Body of pancreas (tissue), 4 donors: Measurements from ENCODE around the gene LHX3. TPM values are rescaled to one million over a fixed set of nuclear protein-coding genes. Genes with fewer than 3 reads are reported as not detected.
A peak's percentile ranks its signal among the peaks of the same experiment; 100 is the strongest.

Experiments used
- ATAC-seq: fragments of 150-250 bp; one replicate; pipeline ENCODE4 v1.9.1; 2016
- DNase-seq, 4 donors: peaks; one replicate each; pipeline ENCODE4 v3.0.0-alpha.2; 2019
- H3K27ac ChIP-seq, 4 donors: fragments of 200-600 bp; sonication (generic); 1 replicate in 3 of 4; 2 replicates in 1 of 4; pipeline versions ENCODE4 v1.5.1 to v1.6.1; 2016 to 2019; ENCODE audit warnings: mild to moderate bottlenecking in 1 of 4, mixed read lengths in 1 of 4, moderate library complexity in 1 of 4
- H3K27me3 ChIP-seq, 2 donors: fragments of 200-600 bp; sonication (generic); one replicate each; pipeline ENCODE4 v1.6.0; 2016; ENCODE audit warnings: mild to moderate bottlenecking in 1 of 2
- H3K36me3 ChIP-seq, 2 donors: fragments of 200-600 bp; sonication (generic); replicated peaks in 1 of 2; 2 replicates each; pipeline ENCODE4 v1.5.1; 2016; ENCODE audit warnings: low read depth in 2 of 2; ENCODE audit not compliant: insufficient read depth in 1 of 2
- H3K4me1 ChIP-seq: fragments of 200-600 bp; sonication (generic); one replicate; pipeline ENCODE4 v1.6.0; 2016
- H3K4me3 ChIP-seq, 2 donors: fragments of 200-600 bp; sonication (generic); 1 replicate in 1 of 2; 2 replicates in 1 of 2; pipeline ENCODE4 v1.5.1; 2016 to 2019
- H3K9me3 ChIP-seq, 3 donors: fragments of 200-600 bp; sonication (generic); 1 replicate in 2 of 3; 2 replicates in 1 of 3; pipeline ENCODE4 v1.5.1; 2016
- POLR2A ChIP-seq, 3 donors: fragments of 450-650 bp; IDR thresholded peaks; one replicate each; pipeline ENCODE4 v1.6.1; 2016; ENCODE audit warnings: antibody characterized with exemption in 3 of 3, mild to moderate bottlenecking in 2 of 3
- WGBS, 2 donors: methylation state at CpG; one replicate each; pipeline ENCODE4 v1.1.5; 2017; 5-methylcytosine and 5-hydroxymethylcytosine counted together
- intact Hi-C: fragments of 100-400 bp; cut with DNase I; formaldehyde crosslinking; loops from one replicate; pipeline ENCODE4 v1.15.1; 2023
- total RNA-seq, 2 donors: library from RNA; depleted of rRNA; stranded (reverse); fragments of >200 nt; gene quantifications; one replicate each; pipeline ENCODE4 v1.1.0, GENCODE V29; 2016
- TF ChIP-seq, protein P1 (sequence below), 7 experiments: fragments of 450-650 bp in 4 of 7; fragments of 200-600 bp in 3 of 7; sonication (generic) in 3 of 7; IDR thresholded peaks; one replicate each; pipeline ENCODE4 v1.5.1; 2016 to 2019; ENCODE audit warnings: antibody characterized with exemption in 7 of 7

LHX3 gene
- total RNA-seq, 2 donors from 2014 or later: not detected

- H3K4me3 ChIP-seq: no peak overlapping the region
- WGBS, 2 donors: 58 to 68% methylated on average over 5 to 6 of the region's 6 CpGs
- H3K36me3 ChIP-seq: no peaks in the 10 kb centered on the region
- H3K9me3 ChIP-seq: no peaks in the 10 kb centered on the region
- H3K27ac ChIP-seq: no peak overlapping the region
- no peak for ATAC-seq
- H3K27me3 ChIP-seq: no peaks in the 10 kb centered on the region
- DNase-seq: no peak
- H3K4me1 ChIP-seq: peaks cover 86% of the 10 kb centered on the region
- TF ChIP-seq POLR2A (IDR thresholded peaks at IDR 0.05): no peak
- TF ChIP-seq, protein P1, sequence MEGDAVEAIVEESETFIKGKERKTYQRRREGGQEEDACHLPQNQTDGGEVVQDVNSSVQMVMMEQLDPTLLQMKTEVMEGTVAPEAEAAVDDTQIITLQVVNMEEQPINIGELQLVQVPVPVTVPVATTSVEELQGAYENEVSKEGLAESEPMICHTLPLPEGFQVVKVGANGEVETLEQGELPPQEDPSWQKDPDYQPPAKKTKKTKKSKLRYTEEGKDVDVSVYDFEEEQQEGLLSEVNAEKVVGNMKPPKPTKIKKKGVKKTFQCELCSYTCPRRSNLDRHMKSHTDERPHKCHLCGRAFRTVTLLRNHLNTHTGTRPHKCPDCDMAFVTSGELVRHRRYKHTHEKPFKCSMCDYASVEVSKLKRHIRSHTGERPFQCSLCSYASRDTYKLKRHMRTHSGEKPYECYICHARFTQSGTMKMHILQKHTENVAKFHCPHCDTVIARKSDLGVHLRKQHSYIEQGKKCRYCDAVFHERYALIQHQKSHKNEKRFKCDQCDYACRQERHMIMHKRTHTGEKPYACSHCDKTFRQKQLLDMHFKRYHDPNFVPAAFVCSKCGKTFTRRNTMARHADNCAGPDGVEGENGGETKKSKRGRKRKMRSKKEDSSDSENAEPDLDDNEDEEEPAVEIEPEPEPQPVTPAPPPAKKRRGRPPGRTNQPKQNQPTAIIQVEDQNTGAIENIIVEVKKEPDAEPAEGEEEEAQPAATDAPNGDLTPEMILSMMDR (IDR thresholded peaks at IDR 0.05): peak in 1 of 7 experiments; percentile 10
- intact Hi-C loops: no loop called here
Measured at GRCh38 chr9:136242918-136243525, 38.1 kb upstream of the LHX3 start.

DNA sequence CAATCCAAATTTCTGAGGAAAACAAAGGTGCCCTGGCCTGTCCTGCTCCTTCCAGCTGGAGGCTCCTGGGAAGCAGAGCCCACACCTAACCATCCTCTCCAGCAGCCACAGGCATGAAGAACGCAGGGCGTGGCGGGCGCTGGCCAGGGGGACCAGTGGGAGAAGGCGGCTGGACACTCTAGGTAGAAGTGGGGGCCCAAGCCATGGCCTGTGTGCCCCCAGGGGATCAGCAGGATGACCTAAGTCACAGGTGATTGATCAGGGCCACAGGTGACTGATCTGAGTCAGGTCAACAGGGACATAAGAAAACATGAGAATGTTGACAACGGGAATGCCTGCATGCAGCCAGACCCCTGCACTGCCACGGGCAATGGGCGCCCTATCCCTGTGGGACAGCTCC lies 37.3 kb upstream of the LHX3 start:
- Histone ChIP-seq H3K27ac (no peak overlapping the region), H3K4me3 (no peak overlapping the region), H3K4me1 (peaks cover 84% of the 10 kb centered on the region), H3K36me3 (no peaks in the 10 kb centered on the region), H3K9me3 (no peaks in the 10 kb centered on the region), H3K27me3 (no peaks in the 10 kb centered on the region)
- 89 to 92% methylated on average over 8 of the region's 8 CpGs for WGBS, 2 donors
- intact Hi-C loops: no loop called here
- TF ChIP-seq, protein P1 (IDR thresholded peaks at IDR 0.05): no peak
- TF ChIP-seq POLR2A (IDR thresholded peaks at IDR 0.05): no peak
- no peak for DNase-seq
- no peak for ATAC-seq

- Histone ChIP-seq H3K4me1 (peaks cover 81% of the 10 kb centered on the region), H3K27ac (no peak overlapping the region), H3K27me3 (no peaks in the 10 kb centered on the region), H3K36me3 (no peaks in the 10 kb centered on the region), H3K9me3 (no peaks in the 10 kb centered on the region), H3K4me3 (no peak overlapping the region)
- intact Hi-C loops: no loop called here
- ATAC-seq: no peak
- TF ChIP-seq POLR2A (IDR thresholded peaks at IDR 0.05): no peak
- TF ChIP-seq, protein P1 (IDR thresholded peaks at IDR 0.05): no peak
- 79 to 85% methylated on average over 12 to 13 of the region's 13 CpGs for WGBS, 2 donors
- DNase-seq: no peak
Measured at GRCh38 chr9:136241542-136241941, 36.6 kb upstream of the LHX3 start.

GRCh38 chr9:136240941-136241340 lies 36.0 kb upstream of the LHX3 start:
- ATAC-seq: no peak
- no peak overlapping the region for H3K4me3 ChIP-seq
- TF ChIP-seq, protein P1 (IDR thresholded peaks at IDR 0.05): no peak
- TF ChIP-seq POLR2A (IDR thresholded peaks at IDR 0.05): no peak
- 82 to 87% methylated on average over 18 to 20 of the region's 20 CpGs for WGBS, 2 donors
- no peaks in the 10 kb centered on the region for H3K36me3 ChIP-seq
- no peaks in the 10 kb centered on the region for H3K9me3 ChIP-seq
- DNase-seq: no peak
- no peak overlapping the region for H3K27ac ChIP-seq
- H3K4me1 ChIP-seq: peaks cover 75% of the 10 kb centered on the region
- intact Hi-C loops: no loop called here
- H3K27me3 ChIP-seq: no peaks in the 10 kb centered on the region

DNA sequence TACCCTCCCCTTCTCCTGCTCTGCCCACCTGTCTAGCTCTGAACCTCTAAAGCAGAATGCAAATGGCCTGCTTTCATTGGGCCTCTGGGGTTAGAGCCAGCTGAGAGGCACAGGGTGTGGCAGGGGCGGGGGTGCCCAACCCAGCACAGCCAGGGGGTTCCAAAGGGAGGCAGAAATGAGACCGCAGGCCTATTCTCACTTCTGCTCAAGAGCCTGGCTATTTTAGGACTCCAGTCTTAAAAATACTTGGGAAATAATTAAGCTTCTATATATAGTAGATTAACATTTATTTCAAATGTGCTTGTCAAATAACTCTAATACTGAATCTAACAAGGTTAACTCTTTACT lies 35.0 kb upstream of the LHX3 start:
- intact Hi-C loops: no loop called here
- no peak for DNase-seq
- peak overlapping the region in 1 of 4 donors; percentile 4 for H3K27ac ChIP-seq

More for the DNA sequence above, 35.0 kb upstream of the LHX3 start:
- Histone ChIP-seq H3K4me3 (no peak overlapping the region), H3K9me3 (no peaks in the 10 kb centered on the region), H3K36me3 (peaks cover 0 to 4% of the 10 kb centered on the region in 2 donors), H3K27me3 (no peaks in the 10 kb centered on the region), H3K4me1 (peaks cover 73% of the 10 kb centered on the region)
- TF ChIP-seq POLR2A (IDR thresholded peaks at IDR 0.05): no peak
- TF ChIP-seq, protein P1 (IDR thresholded peaks at IDR 0.05): no peak
- no peak for ATAC-seq
- WGBS, 2 donors: 65 to 77% methylated on average over 2 of the region's 2 CpGs
